Naive thymus-derived CD8-positive, alpha-beta T cell (primary cell): ENCODE data around the gene GALNT1. TPM values are rescaled to one million over a fixed set of nuclear protein-coding genes. Genes with fewer than 3 reads are reported as not detected.

ENCODE experiments used
- ATAC-seq, 2 donors: fragments of 150-1000 bp; cut with Tn5 transposase in 1 of 2; sonication (Bioruptor Pico), chemical (Tn5 transposase) in 1 of 2; 1 replicate in 1 of 2; 2 replicates in 1 of 2; pipeline ENCODE4 v1.10.0; 2021; ENCODE audit warnings: mild to moderate bottlenecking in 2 of 2, moderate library complexity in 2 of 2
- POLR2A ChIA-PET: fragments of 350-600 bp; sonication (Branson Sonifier 250); formaldehyde crosslinking; loops from one replicate; lab custom pipeline; 2021; ENCODE audit warnings: antibody characterized with exemption; lab: Charles Lee
- DNase-seq, 10 donors: peaks; one replicate each; pipeline versions ENCODE4 v3.0.0 to v3.0.0-alpha.2; 2020 to 2022
- H3K27ac Mint-ChIP-seq, 10 donors: one replicate each; pipeline ENCODE4 v1.8.0; 2020 to 2022; ENCODE audit warnings: mild to moderate bottlenecking in 10 of 10, mixed read lengths in 10 of 10, moderate library complexity in 4 of 10, inconsistent platforms in 1 of 10
- H3K27me3 Mint-ChIP-seq, 5 donors: one replicate each; pipeline ENCODE4 v1.8.0; 2021 to 2022; ENCODE audit warnings: mixed read lengths in 5 of 5
- H3K36me3 Mint-ChIP-seq, 3 donors: one replicate each; pipeline ENCODE4 v1.8.0; 2020 to 2022; ENCODE audit warnings: mixed read lengths in 3 of 3, mild to moderate bottlenecking in 2 of 3, inconsistent platforms in 1 of 3
- H3K4me1 Mint-ChIP-seq, 4 donors: one replicate each; pipeline ENCODE4 v1.8.0; 2021 to 2022; ENCODE audit warnings: mixed read lengths in 4 of 4
- H3K4me3 Mint-ChIP-seq, 10 donors: one replicate each; pipeline ENCODE4 v1.8.0; 2020 to 2022; ENCODE audit warnings: mild to moderate bottlenecking in 10 of 10, mixed read lengths in 10 of 10, moderate library complexity in 6 of 10, inconsistent platforms in 1 of 10
- H3K9me3 Mint-ChIP-seq, 9 donors: one replicate each; pipeline ENCODE4 v1.8.0; 2020 to 2022; ENCODE audit warnings: mixed read lengths in 9 of 9, mild to moderate bottlenecking in 3 of 9, inconsistent platforms in 1 of 9, moderate library complexity in 1 of 9
- polyA plus RNA-seq, 3 donors: library from polyadenylated mRNA; unstranded; fragments of 300-500 nt; fragmentation: Illumina TruSeq; gene quantifications; one replicate each; pipeline ENCODE4 v1.2.3, GENCODE V29; 2021
- total RNA-seq, 8 experiments: library from RNA in 2 of 8; stranded (reverse) in 2 of 8; gene quantifications; one replicate each; pipeline ENCODE4 v1.2.3 and lab custom pipeline; 2021 to 2026

GALNT1 gene
- total and polyA plus RNA-seq, 5 experiments from 2014 or later = 18.7 to 67.3 (median 42.4) TPM

- Mint-ChIP-seq H3K4me1 (peaks cover 0 to 8% (median 6%) of the 10 kb centered on the region in 4 donors), H3K27me3 (no peaks in the 10 kb centered on the region), H3K9me3 (no peaks in the 10 kb centered on the region), H3K4me3 (no peak overlapping the region), H3K36me3 (peaks cover 20 to 44% (median 35%) of the 10 kb centered on the region in 3 donors), H3K27ac (peak overlapping the region in 1 of 10 donors; percentile 35)
- ATAC-seq (no peak), DNase-seq (no peak)
- POLR2A ChIA-PET = no interaction called here
These were observed 80.1 kb downstream of the GALNT1 start for GRCh38 chr18:35661483-35662146.

GRCh38 chr18:35662293-35663062 is 80.9 kb downstream of the GALNT1 start:
- H3K36me3 Mint-ChIP-seq = peaks cover 20 to 51% (median 43%) of the 10 kb centered on the region in 3 donors
- H3K4me1 Mint-ChIP-seq = peaks cover 0 to 8% (median 6%) of the 10 kb centered on the region in 4 donors
- peaks cover 0 to 4% (median 0%) of the 10 kb centered on the region in 9 donors for H3K9me3 Mint-ChIP-seq
- DNase-seq = no peak
- POLR2A ChIA-PET = no interaction called here
- H3K4me3 Mint-ChIP-seq = no peak overlapping the region
- ATAC-seq = no peak
- peak overlapping the region in 1 of 10 donors; percentile 35 for H3K27ac Mint-ChIP-seq
- H3K27me3 Mint-ChIP-seq = no peaks in the 10 kb centered on the region

- Mint-ChIP-seq H3K4me1 (peaks cover 0 to 6% (median 5%) of the 10 kb centered on the region in 4 donors), H3K9me3 (peaks cover 0 to 1% (median 0%) of the 10 kb centered on the region in 9 donors), H3K27ac (no peak overlapping the region), H3K36me3 (peaks cover 5 to 39% (median 27%) of the 10 kb centered on the region in 3 donors), H3K27me3 (no peaks in the 10 kb centered on the region), H3K4me3 (no peak overlapping the region)
- no peak for DNase-seq
- POLR2A ChIA-PET = no interaction called here
- no peak for ATAC-seq
These were observed 90.5 kb downstream of the GALNT1 start for GRCh38 chr18:35671966-35672603.

- Mint-ChIP-seq H3K27me3 (no peaks in the 10 kb centered on the region), H3K4me3 (no peak overlapping the region), H3K4me1 (peaks cover 0 to 6% (median 5%) of the 10 kb centered on the region in 4 donors), H3K36me3 (peaks cover under 1 to 35% (median 19%) of the 10 kb centered on the region in 3 donors), H3K9me3 (no peaks in the 10 kb centered on the region), H3K27ac (no peak overlapping the region)
- DNase-seq (no peak), ATAC-seq (no peak)
- POLR2A ChIA-PET = no interaction called here
These were observed 91.4 kb downstream of the GALNT1 start for GRCh38 chr18:35672897-35673296.

- H3K36me3 Mint-ChIP-seq = peaks cover 0 to 36% (median 22%) of the 10 kb centered on the region in 3 donors
- ATAC-seq (no peak), DNase-seq (no peak)
- POLR2A ChIA-PET = no interaction called here
- no peak overlapping the region for H3K27ac Mint-ChIP-seq
- no peaks in the 10 kb centered on the region for H3K9me3 Mint-ChIP-seq
- H3K4me3 Mint-ChIP-seq = no peak overlapping the region
- H3K4me1 Mint-ChIP-seq = peaks cover 0 to 6% (median 5%) of the 10 kb centered on the region in 4 donors
- no peaks in the 10 kb centered on the region for H3K27me3 Mint-ChIP-seq
These were observed 92.1 kb downstream of the GALNT1 start for GRCh38 chr18:35673682-35674081.

GRCh38 chr18:35680139-35680551 is 98.6 kb downstream of the GALNT1 start:
- no peak for DNase-seq
- no peaks in the 10 kb centered on the region for H3K9me3 Mint-ChIP-seq
- no peaks in the 10 kb centered on the region for H3K27me3 Mint-ChIP-seq
- POLR2A ChIA-PET = no interaction called here
- peak overlapping the region in 2 of 10 donors; percentile 1 to 36 for H3K27ac Mint-ChIP-seq
- H3K4me1 Mint-ChIP-seq = peaks cover 0 to 6% (median 0%) of the 10 kb centered on the region in 4 donors
- ATAC-seq = no peak
- no peak overlapping the region for H3K4me3 Mint-ChIP-seq
- peaks cover 7 to 58% (median 27%) of the 10 kb centered on the region in 3 donors for H3K36me3 Mint-ChIP-seq

- POLR2A ChIA-PET = no interaction called here
- DNase-seq (no peak), ATAC-seq (no peak)
- H3K27me3 Mint-ChIP-seq = no peaks in the 10 kb centered on the region
- H3K36me3 Mint-ChIP-seq = peaks cover 7 to 65% (median 25%) of the 10 kb centered on the region in 3 donors
- H3K9me3 Mint-ChIP-seq = no peaks in the 10 kb centered on the region
- H3K27ac Mint-ChIP-seq = peak overlapping the region in 1 of 10 donors; percentile 87
- peaks cover 0 to 4% (median 0%) of the 10 kb centered on the region in 4 donors for H3K4me1 Mint-ChIP-seq
- H3K4me3 Mint-ChIP-seq = no peak overlapping the region
These were observed 100.8 kb downstream of the GALNT1 start for GRCh38 chr18:35682281-35682867.

- POLR2A ChIA-PET = no interaction called here
- Mint-ChIP-seq H3K4me1 (peaks cover 0 to 4% (median 0%) of the 10 kb centered on the region in 4 donors), H3K4me3 (no peak overlapping the region), H3K36me3 (peaks cover 7 to 66% (median 28%) of the 10 kb centered on the region in 3 donors), H3K27me3 (no peaks in the 10 kb centered on the region), H3K9me3 (no peaks in the 10 kb centered on the region), H3K27ac (no peak overlapping the region)
- DNase-seq (no peak), ATAC-seq (no peak)
These were observed 101.5 kb downstream of the GALNT1 start for GRCh38 chr18:35683021-35683420.

GRCh38 chr18:35688757-35689156 is 107.2 kb downstream of the GALNT1 start:
- ATAC-seq = no peak
- Mint-ChIP-seq H3K27me3 (no peaks in the 10 kb centered on the region), H3K9me3 (no peaks in the 10 kb centered on the region), H3K27ac (no peak overlapping the region), H3K4me3 (no peak overlapping the region), H3K4me1 (no peaks in the 10 kb centered on the region), H3K36me3 (peaks cover 4 to 55% (median 25%) of the 10 kb centered on the region in 3 donors)
- POLR2A ChIA-PET = no interaction called here
- no peak for DNase-seq

GRCh38 chr18:35689728-35690127 is 108.2 kb downstream of the GALNT1 start:
- Mint-ChIP-seq H3K4me3 (no peak overlapping the region), H3K27me3 (no peaks in the 10 kb centered on the region), H3K4me1 (no peaks in the 10 kb centered on the region), H3K9me3 (no peaks in the 10 kb centered on the region), H3K36me3 (peaks cover 4 to 47% (median 19%) of the 10 kb centered on the region in 3 donors), H3K27ac (no peak overlapping the region)
- no peak for ATAC-seq
- no peak for DNase-seq
- POLR2A ChIA-PET = interaction anchor here (0.6 kb wide), 1 partner anchor 63 kb away, joined by 3 read pairs; no protein-coding TSS in a partner anchor

GRCh38 chr18:35691625-35692024 is 110.1 kb downstream of the GALNT1 start:
- Mint-ChIP-seq H3K9me3 (no peaks in the 10 kb centered on the region), H3K27me3 (no peaks in the 10 kb centered on the region)
- POLR2A ChIA-PET = no interaction called here

GRCh38 chr18:35692866-35693265 is 111.3 kb downstream of the GALNT1 start:
- peaks cover 8 to 44% (median 14%) of the 10 kb centered on the region in 3 donors for H3K36me3 Mint-ChIP-seq
- POLR2A ChIA-PET = no interaction called here
- no peak overlapping the region for H3K27ac Mint-ChIP-seq
- no peak overlapping the region for H3K4me3 Mint-ChIP-seq
- DNase-seq (no peak), ATAC-seq (no peak)
- no peaks in the 10 kb centered on the region for H3K27me3 Mint-ChIP-seq
- no peaks in the 10 kb centered on the region for H3K9me3 Mint-ChIP-seq
- H3K4me1 Mint-ChIP-seq = no peaks in the 10 kb centered on the region

More at GRCh38 chr18:35691625-35692024, 110.1 kb downstream of the GALNT1 start:
- no peak overlapping the region for H3K27ac Mint-ChIP-seq
- DNase-seq = no peak
- no peak for ATAC-seq
- no peaks in the 10 kb centered on the region for H3K4me1 Mint-ChIP-seq
- peaks cover 4 to 42% (median 15%) of the 10 kb centered on the region in 3 donors for H3K36me3 Mint-ChIP-seq
- H3K4me3 Mint-ChIP-seq = no peak overlapping the region
